H1 (cell line): ENCODE data around the gene APOBEC2. TPM values are rescaled to one million over a fixed set of nuclear protein-coding genes. Genes with fewer than 3 reads are reported as not detected.

Experiments used
- CTCF ChIA-PET: fragments of 300-600 bp; sonication (Branson Sonifier 250); formaldehyde crosslinking; loops from one replicate; lab custom pipeline; 2021; ENCODE audit not compliant: partially characterized antibody; lab: Charles Lee
- POLR2A ChIA-PET: fragments of 300-600 bp; sonication (Branson Sonifier 250); formaldehyde crosslinking; loops from one replicate; lab custom pipeline; 2021; ENCODE audit warnings: inconsistent platforms; ENCODE audit not compliant: partially characterized antibody; lab: Charles Lee
- DNase-seq, 2 experiments: peaks; one replicate each; pipeline versions ENCODE4 v3.0.0 to v3.0.0-alpha.2; 2010 to 2022; ENCODE audit warnings: low spot score in 2 of 2, low read depth in 1 of 2, mixed read lengths in 1 of 2
- FAIRE-seq: peaks from 2 replicates; lab custom pipeline; 2011; peaks lifted over from hg19 to GRCh38; lab: Jason Lieb, UNC
- H2AFZ ChIP-seq: 2 replicates; pipeline ENCODE4 v1.8.1; 2012; ENCODE audit warnings: low read length, inconsistent platforms
- H2AK5ac ChIP-seq: 2 replicates; pipeline ENCODE4 v1.6.1; 2013; ENCODE audit warnings: low read depth, low read length
- H2BK120ac ChIP-seq: replicated peaks from 2 replicates; pipeline ENCODE3; 2013; ENCODE audit warnings: low read depth, low read length, inconsistent platforms
- H2BK12ac ChIP-seq: 2 replicates; pipeline ENCODE4 v1.6.1; 2013; ENCODE audit warnings: low read depth, low read length
- H2BK15ac ChIP-seq: 2 replicates; pipeline ENCODE4 v1.6.1; 2013; ENCODE audit warnings: low read length
- H2BK20ac ChIP-seq: 2 replicates; pipeline ENCODE4 v1.6.1; 2013; ENCODE audit warnings: low read length
- H2BK5ac ChIP-seq: 2 replicates; pipeline ENCODE4 v1.6.1; 2013; ENCODE audit warnings: low read depth, low read length
- H3K14ac ChIP-seq: 2 replicates; pipeline ENCODE4 v1.6.1; 2013; ENCODE audit warnings: inconsistent platforms; ENCODE audit not compliant: insufficient read length
- H3K18ac ChIP-seq: 2 replicates; pipeline ENCODE4 v1.6.1; 2013; ENCODE audit warnings: low read length; ENCODE audit errors: extremely low read depth
- H3K23ac ChIP-seq: 2 replicates; pipeline ENCODE4 v1.6.1; 2013; ENCODE audit warnings: inconsistent platforms; ENCODE audit not compliant: insufficient read length
- H3K23me2 ChIP-seq: 2 replicates; pipeline ENCODE4 v1.6.1; 2013; ENCODE audit warnings: low read depth, low read length
- H3K27ac ChIP-seq: 2 replicates; pipeline ENCODE4 v1.6.1; 2011; ENCODE audit warnings: low read depth, low read length, inconsistent platforms
- H3K27me3 ChIP-seq, 4 experiments: replicated peaks in 1 of 4; 1 replicate in 1 of 4; 2 replicates in 3 of 4; pipeline versions ENCODE4 v1.6.1 to v1.8.1; 2011 to 2013; ENCODE audit warnings: low read length in 3 of 4, mild to moderate bottlenecking in 3 of 4, inconsistent platforms in 2 of 4, mixed read lengths in 2 of 4, moderate library complexity in 1 of 4; ENCODE audit not compliant: control insufficient read depth in 3 of 4, insufficient read depth in 3 of 4; ENCODE audit errors: extremely low read depth in 1 of 4
- H3K36me3 ChIP-seq, 4 experiments: 2 replicates each; pipeline versions ENCODE4 v1.6.1 to v1.8.1; 2011 to 2013; ENCODE audit warnings: mild to moderate bottlenecking in 4 of 4, low read length in 3 of 4, moderate library complexity in 2 of 4, control low read depth in 1 of 4, inconsistent platforms in 1 of 4; ENCODE audit not compliant: insufficient read depth in 4 of 4, control insufficient read depth in 2 of 4
- H3K4ac ChIP-seq: replicated peaks from 2 replicates; pipeline ENCODE3; 2013; ENCODE audit warnings: low read length, low read depth, mixed read lengths, inconsistent platforms; ENCODE audit not compliant: insufficient read length
- H3K4me1 ChIP-seq, 4 experiments: replicated peaks in 1 of 4; 1 replicate in 1 of 4; 2 replicates in 3 of 4; pipeline versions ENCODE4 v1.6.1 to v1.8.1; 2011 to 2013; ENCODE audit warnings: low read length in 3 of 4, inconsistent platforms in 2 of 4, mixed read lengths in 1 of 4; ENCODE audit not compliant: insufficient read depth in 4 of 4, control insufficient read depth in 3 of 4
- H3K4me2 ChIP-seq, 2 experiments: 2 replicates each; pipeline versions ENCODE4 v1.6.1 to v1.8.1; 2011 to 2013; ENCODE audit warnings: low read depth in 2 of 2, low read length in 2 of 2, control low read depth in 1 of 2, inconsistent platforms in 1 of 2, mild to moderate bottlenecking in 1 of 2; ENCODE audit not compliant: insufficient read depth in 1 of 2
- H3K4me3 ChIP-seq, 4 experiments: fragments of 200-600, 300-600 bp in 1 of 4; sonication (generic), shearing (Covaris generic), sonication (Bioruptor Twin) in 1 of 4; 2 replicates each; pipeline versions ENCODE4 v1.5.1 to v1.8.1; 2011 to 2016; ENCODE audit warnings: low read length in 4 of 4, low read depth in 3 of 4, control low read depth in 2 of 4, inconsistent platforms in 2 of 4, mild to moderate bottlenecking in 2 of 4, mixed read lengths in 1 of 4, moderate library complexity in 1 of 4; ENCODE audit not compliant: insufficient read depth in 2 of 4; ENCODE audit errors: extremely low read depth in 1 of 4
- H3K56ac ChIP-seq: replicated peaks from 2 replicates; pipeline ENCODE3; 2013; ENCODE audit warnings: low read depth, mild to moderate bottlenecking, mixed read lengths, low read length, inconsistent platforms; ENCODE audit not compliant: insufficient read length
- H3K79me1 ChIP-seq: 2 replicates; pipeline ENCODE4 v1.6.1; 2013; ENCODE audit warnings: low read depth, low read length, control low read depth
- H3K79me2 ChIP-seq, 2 experiments: 2 replicates each; pipeline versions ENCODE4 v1.6.1 to v1.8.1; 2012 to 2013; ENCODE audit warnings: low read length in 2 of 2, mild to moderate bottlenecking in 2 of 2, inconsistent platforms in 1 of 2; ENCODE audit not compliant: insufficient read depth in 2 of 2, control insufficient read depth in 1 of 2
- H3K9ac ChIP-seq, 4 experiments: replicated peaks in 1 of 4; 1 replicate in 1 of 4; 2 replicates in 3 of 4; pipeline versions ENCODE4 v1.6.1 to v1.8.1; 2011 to 2013; ENCODE audit warnings: low read depth in 3 of 4, low read length in 3 of 4, control low read depth in 2 of 4, mild to moderate bottlenecking in 2 of 4, moderate library complexity in 2 of 4, inconsistent platforms in 1 of 4; ENCODE audit errors: extremely low read depth in 1 of 4
- H3K9me3 ChIP-seq, 2 experiments: 2 replicates each; pipeline versions ENCODE4 v1.6.1 to v1.8.1; 2012 to 2013; ENCODE audit warnings: mild to moderate bottlenecking in 2 of 2, moderate library complexity in 2 of 2, control low read depth in 1 of 2, inconsistent platforms in 1 of 2, low read depth in 1 of 2, low read length in 1 of 2, mixed read lengths in 1 of 2; ENCODE audit not compliant: insufficient read depth in 2 of 2
- H4K20me1 ChIP-seq, 2 experiments: replicated peaks in 1 of 2; 2 replicates each; pipeline versions ENCODE3 to v1.8.1; 2011 to 2013; ENCODE audit warnings: inconsistent platforms in 2 of 2, low read length in 2 of 2, mild to moderate bottlenecking in 1 of 2; ENCODE audit not compliant: insufficient read depth in 2 of 2, control insufficient read depth in 1 of 2
- H4K5ac ChIP-seq: 2 replicates; pipeline ENCODE4 v1.6.1; 2013; ENCODE audit warnings: low read length, low read depth, mixed read lengths, inconsistent platforms; ENCODE audit not compliant: insufficient read length
- H4K8ac ChIP-seq: 2 replicates; pipeline ENCODE4 v1.8.0; 2013; ENCODE audit warnings: mild to moderate bottlenecking, moderate library complexity, low read length, inconsistent platforms; ENCODE audit not compliant: insufficient read depth; ENCODE audit errors: extremely low read depth
- H4K91ac ChIP-seq: replicated peaks from 2 replicates; pipeline ENCODE3; 2013; ENCODE audit warnings: low read length, mixed read lengths, inconsistent platforms; ENCODE audit not compliant: insufficient read length
- CBX5 ChIP-seq: fragments of 300-800, 300-1000 bp; sonication (generic); IDR thresholded peaks from 2 replicates; pipeline ENCODE4 v1.7.1; 2016; ENCODE audit warnings: antibody characterized with exemption, low read length, low read depth
- CBX8 ChIP-seq: fragments of 300-800, 300-1000 bp; sonication (generic); IDR thresholded peaks from 2 replicates; pipeline ENCODE4 v1.7.1; 2016; ENCODE audit warnings: low read depth, low read length, borderline replicate concordance
- CEBPB ChIP-seq: IDR thresholded peaks from 2 replicates; pipeline ENCODE4 v1.6.1; 2012; ENCODE audit warnings: low read depth, low read length
- CHD1 ChIP-seq: IDR thresholded peaks from 2 replicates; pipeline ENCODE4 v1.6.1; 2012; ENCODE audit warnings: low read depth, low read length, improper control_type of control experiment
- CHD2 ChIP-seq: IDR thresholded peaks from 2 replicates; pipeline ENCODE4 v1.6.1; 2012; ENCODE audit warnings: low read length, improper control_type of control experiment
- JUN ChIP-seq: IDR thresholded peaks from 2 replicates; pipeline ENCODE4 v1.6.1; 2011; ENCODE audit warnings: low read depth, mild to moderate bottlenecking, improper control_type of control experiment, low read length
- KDM1A ChIP-seq: fragments of 200-600, 300-600 bp; sonication (generic); IDR thresholded peaks from 2 replicates; pipeline ENCODE4 v1.7.1; 2016; ENCODE audit warnings: mild to moderate bottlenecking, low read length, borderline replicate concordance
- SIRT6 ChIP-seq: IDR thresholded peaks from one replicate; pipeline ENCODE4 v1.7.1; 2012; ENCODE audit warnings: low read length, inconsistent platforms
- WGBS, 2 experiments: shearing (Covaris generic) in 1 of 2; methylation state at CpG; one replicate each; pipeline versions ENCODE4 v1.1.6 to v1.1.7; 2013 to 2015; ENCODE audit warnings: low lambda C conversion rate in 2 of 2, mixed read lengths in 2 of 2, inconsistent platforms in 1 of 2, low coverage in 1 of 2, missing lambda C conversion rate in 1 of 2; ENCODE audit not compliant: insufficient replicate concordance in 2 of 2, insufficient coverage in 1 of 2, insufficient read length in 1 of 2; ENCODE audit errors: extremely low coverage in 1 of 2, missing lambda C conversion rate in 1 of 2; 5-methylcytosine and 5-hydroxymethylcytosine counted together
- polyA plus RNA-seq, 7 experiments: library from polyadenylated mRNA; depleted of rRNA in 3 of 7; stranded (reverse) in 5 of 7; unstranded in 2 of 7; fragments of >200 nt in 5 of 7; fragments of 200-250 nt in 2 of 7; gene quantifications; 1 replicate in 5 of 7; 2 replicates in 1 of 7; 4 replicates in 1 of 7; pipeline versions ENCODE4 v1.2.1 to v1.2.3, GENCODE V29; 2011 to 2013; ENCODE audit warnings: missing spikeins in 2 of 7, mixed read lengths in 2 of 7
- total RNA-seq: library from RNA; stranded (reverse); fragmentation: NEBNext Ultra II Directional; extraction: Animal tissue kit (Norgen Biotek cat#: 25700); gene quantifications from 2 replicates; pipeline ENCODE4 v1.2.1, GENCODE V29; 2021
- TF ChIP-seq, protein P1 (sequence below), 3 experiments: IDR thresholded peaks; 1 replicate in 2 of 3; 2 replicates in 1 of 3; pipeline versions ENCODE4 v1.5.1 to v1.6.1; 2011; ENCODE audit warnings: low read length in 3 of 3, mild to moderate bottlenecking in 3 of 3, inconsistent platforms in 2 of 3, low read depth in 1 of 3, moderate library complexity in 1 of 3; ENCODE audit not compliant: insufficient read depth in 1 of 3; ENCODE audit errors: control extremely low read depth in 1 of 3

APOBEC2 gene
- total and polyA plus RNA-seq, 2 of the 8 experiments (the other 6 are each of a cell fraction or from before 2014, with no cell fraction given) = not detected

DNA sequence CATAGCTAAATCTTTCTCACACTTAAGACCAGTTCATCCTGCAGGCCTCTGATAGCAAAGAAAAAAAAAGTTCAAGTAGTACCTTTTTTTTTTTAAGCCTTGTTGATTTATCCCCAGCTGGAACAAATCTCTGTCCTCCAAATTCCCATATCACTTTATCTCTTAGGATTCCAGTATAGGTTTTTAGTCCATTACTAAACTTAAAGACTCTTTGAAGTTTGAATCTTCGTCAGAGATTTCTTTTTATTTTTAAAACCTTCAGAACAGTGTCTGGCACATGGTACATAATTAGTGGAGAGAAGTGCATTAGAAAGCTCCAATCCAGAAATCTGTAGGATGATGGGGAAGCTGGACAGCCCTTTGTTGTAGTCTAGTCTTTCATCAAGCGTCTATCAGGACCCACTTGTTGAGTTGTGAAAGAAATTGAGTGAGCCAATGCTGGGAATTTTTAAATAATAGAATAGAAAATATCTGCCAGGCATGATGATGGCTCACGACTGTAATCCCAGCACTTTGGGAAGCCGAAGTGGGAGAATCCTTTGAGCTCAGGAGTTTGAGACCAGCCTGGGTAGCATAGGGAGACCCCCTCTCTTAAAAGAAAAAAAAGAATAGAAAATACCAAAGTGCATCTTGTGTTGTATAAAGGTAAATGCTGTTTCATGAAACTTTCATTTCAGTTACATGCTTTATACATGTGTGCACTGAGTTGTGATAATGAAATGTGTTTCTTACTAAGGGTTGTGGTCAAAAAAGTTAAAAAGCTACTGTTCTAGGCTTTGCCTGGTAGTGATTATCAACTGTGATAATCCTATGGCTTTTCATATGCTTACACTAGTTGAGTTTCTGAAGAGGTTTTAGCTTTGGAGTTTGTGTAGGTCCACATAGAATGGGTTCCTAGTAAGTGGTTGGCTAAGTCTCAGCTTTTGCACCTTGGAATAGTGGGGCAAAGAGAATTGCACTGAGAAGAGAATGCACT, 22.9 kb downstream of the APOBEC2 start:
- DNase-seq = no peak
- Histone ChIP-seq H3K23ac (no peak overlapping the region), H4K8ac (no peak overlapping the region), H3K4me3 (peak overlapping the region in 1 of 4 experiments; percentile 95; a peak in 1 of 8 replicates), H3K27ac (no peak overlapping the region), H2AFZ (no peak overlapping the region), H3K4ac (no peak overlapping the region), H3K56ac (no peak overlapping the region), H3K9me3 (no peaks in the 10 kb centered on the region), H3K14ac (no peak overlapping the region), H2AK5ac (no peak overlapping the region), H3K23me2 (peaks cover 11% of the 10 kb centered on the region), H3K4me1 (peaks cover 0 to 5% (median 3%) of the 10 kb centered on the region in 4 experiments; a peak in 3 of 7 replicates), H2BK12ac (no peak overlapping the region), H2BK15ac (no peak overlapping the region), H2BK5ac (no peak overlapping the region), H3K36me3 (peaks cover 8 to 25% (median 18%) of the 10 kb centered on the region in 4 experiments), H4K5ac (no peak overlapping the region), H3K4me2 (peak overlapping the region; percentile 6 to 15; a peak in 3 of 4 replicates), H2BK120ac (no peak overlapping the region), H3K9ac (no peak overlapping the region), H3K27me3 (no peaks in the 10 kb centered on the region), H3K18ac (no peak overlapping the region), H2BK20ac (no peak overlapping the region), H3K79me1 (no peaks in the 10 kb centered on the region; the same call in 1 of the 2 replicates), H4K20me1 (peaks cover 0 to 9% of the 10 kb centered on the region in 2 experiments), H4K91ac (no peak overlapping the region), H3K79me2 (peaks cover 41 to 73% of the 10 kb centered on the region in 2 experiments)
- CTCF ChIA-PET = interaction anchor here (0.9 to 1.3 kb wide), 4 partner anchors 17 to 488 kb away, joined by 3 to 5 read pairs (median 4); partner anchors contain the start of gene LRFN2
- 81% methylated on average over 4 of the region's 4 CpGs; no CpG with 5 or more reads in 1 of the 2 experiments for WGBS, 2 experiments
- FAIRE-seq = no peak
- POLR2A ChIA-PET = interaction anchor here (0.7 to 1.4 kb wide), 4 partner anchors 8 to 47 kb away, joined by 3 to 4 read pairs (median 4); no protein-coding TSS in a partner anchor
- no peak for TF ChIP-seq CHD2
- TF ChIP-seq, protein P1, sequence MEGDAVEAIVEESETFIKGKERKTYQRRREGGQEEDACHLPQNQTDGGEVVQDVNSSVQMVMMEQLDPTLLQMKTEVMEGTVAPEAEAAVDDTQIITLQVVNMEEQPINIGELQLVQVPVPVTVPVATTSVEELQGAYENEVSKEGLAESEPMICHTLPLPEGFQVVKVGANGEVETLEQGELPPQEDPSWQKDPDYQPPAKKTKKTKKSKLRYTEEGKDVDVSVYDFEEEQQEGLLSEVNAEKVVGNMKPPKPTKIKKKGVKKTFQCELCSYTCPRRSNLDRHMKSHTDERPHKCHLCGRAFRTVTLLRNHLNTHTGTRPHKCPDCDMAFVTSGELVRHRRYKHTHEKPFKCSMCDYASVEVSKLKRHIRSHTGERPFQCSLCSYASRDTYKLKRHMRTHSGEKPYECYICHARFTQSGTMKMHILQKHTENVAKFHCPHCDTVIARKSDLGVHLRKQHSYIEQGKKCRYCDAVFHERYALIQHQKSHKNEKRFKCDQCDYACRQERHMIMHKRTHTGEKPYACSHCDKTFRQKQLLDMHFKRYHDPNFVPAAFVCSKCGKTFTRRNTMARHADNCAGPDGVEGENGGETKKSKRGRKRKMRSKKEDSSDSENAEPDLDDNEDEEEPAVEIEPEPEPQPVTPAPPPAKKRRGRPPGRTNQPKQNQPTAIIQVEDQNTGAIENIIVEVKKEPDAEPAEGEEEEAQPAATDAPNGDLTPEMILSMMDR (IDR thresholded peaks at IDR 0.05; ENCODE audit: control extremely low read depth in 1 of 3, insufficient read depth in 1 of 3, low read depth in 1 of 3, low read length in 3 of 3) = no peak
- TF ChIP-seq CEBPB = no peak
- no peak for TF ChIP-seq CHD1
- TF ChIP-seq KDM1A = no peak
- no peak for TF ChIP-seq JUN
- TF ChIP-seq CBX8 = no peak
- TF ChIP-seq SIRT6 = no peak
- no peak for TF ChIP-seq CBX5
